COLO668 (cell line): Measurements from ENCODE around the gene GLTP.
"Not testable (repeated sequence)": the region's sequence is repeated elsewhere in the genome, so short reads cannot be mapped to it uniquely, and the experiment has no call there.

Experiments
- DNase-seq: peaks from one replicate; lab custom pipeline; 2025; ENCODE audit not compliant: unreplicated experiment; lab: John Stamatoyannopoulos, UW

GLTP gene

DNA sequence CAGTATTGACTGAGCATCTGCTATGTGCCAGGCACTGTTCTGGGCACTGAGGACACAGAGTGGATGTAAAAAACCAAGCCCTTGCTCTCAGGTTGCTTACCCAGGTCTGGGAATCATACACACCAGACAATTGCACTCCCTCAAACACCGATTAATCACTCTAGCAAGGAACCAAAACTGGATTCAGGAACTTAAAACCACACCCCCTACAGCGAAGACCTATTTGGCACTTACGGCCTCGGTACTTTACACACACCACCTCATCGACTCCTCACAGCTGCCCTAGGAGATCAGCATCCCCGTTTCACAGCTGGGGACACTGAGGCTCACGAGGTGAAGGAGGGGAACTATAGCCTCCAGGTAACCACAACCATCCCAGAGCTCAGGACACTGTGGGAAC, 1.6 kb downstream of the GLTP start:
- no peak for DNase-seq

DNA sequence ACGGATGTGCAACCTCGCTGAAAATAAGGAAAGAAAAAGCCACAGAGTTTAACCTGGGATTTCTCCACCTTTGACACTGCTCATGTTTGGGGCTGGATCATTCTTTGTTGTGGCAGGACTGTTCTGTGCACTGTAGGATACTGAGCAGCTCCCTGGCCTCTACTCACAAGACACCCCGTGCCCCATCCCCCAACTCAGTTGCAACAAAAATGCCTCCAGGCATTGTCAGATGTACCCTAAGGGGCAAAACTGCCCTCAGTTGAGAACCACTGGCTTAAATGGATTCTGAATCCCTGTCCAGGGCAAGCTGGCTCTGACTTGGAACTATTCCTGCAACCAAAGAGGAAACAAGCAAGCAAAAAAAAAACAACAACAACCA, 2.1 kb downstream of the GLTP start:
- DNase-seq: no peak

DNA sequence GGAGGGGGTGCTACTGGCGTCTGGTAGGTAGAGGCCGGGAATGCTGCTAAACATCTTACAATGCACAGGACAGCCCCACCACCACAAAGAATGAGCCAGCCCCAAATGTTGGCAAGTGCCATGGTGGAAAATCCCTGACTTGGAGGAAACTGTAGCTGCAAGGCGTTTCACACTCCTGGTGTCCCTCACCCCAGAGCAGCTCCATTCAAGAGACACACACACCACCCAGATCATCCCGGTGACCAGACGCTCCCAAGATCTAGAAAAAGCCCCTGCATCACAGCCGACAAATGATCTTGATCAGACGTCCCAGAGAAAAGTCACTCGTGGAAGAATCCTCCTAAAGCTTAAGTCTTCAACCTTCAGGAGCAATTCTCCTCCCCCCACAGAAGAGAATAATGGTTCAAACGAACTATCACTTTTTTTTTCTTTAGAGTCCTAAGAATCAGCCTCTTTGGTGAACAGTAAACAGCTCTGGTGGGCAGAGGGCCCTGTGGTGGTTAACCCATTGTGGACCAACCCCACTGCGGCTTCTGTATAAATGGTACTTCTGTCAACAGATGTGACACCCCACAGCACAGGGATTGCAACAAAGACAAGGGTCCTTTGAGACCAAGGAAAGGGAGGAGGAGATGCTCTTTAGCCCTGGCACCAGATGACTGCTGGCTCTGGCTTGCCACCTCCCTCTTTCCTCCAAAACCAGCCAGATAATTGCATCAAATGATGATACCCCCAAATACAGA, 2.7 kb downstream of the GLTP start:
- DNase-seq: no peak

DNA sequence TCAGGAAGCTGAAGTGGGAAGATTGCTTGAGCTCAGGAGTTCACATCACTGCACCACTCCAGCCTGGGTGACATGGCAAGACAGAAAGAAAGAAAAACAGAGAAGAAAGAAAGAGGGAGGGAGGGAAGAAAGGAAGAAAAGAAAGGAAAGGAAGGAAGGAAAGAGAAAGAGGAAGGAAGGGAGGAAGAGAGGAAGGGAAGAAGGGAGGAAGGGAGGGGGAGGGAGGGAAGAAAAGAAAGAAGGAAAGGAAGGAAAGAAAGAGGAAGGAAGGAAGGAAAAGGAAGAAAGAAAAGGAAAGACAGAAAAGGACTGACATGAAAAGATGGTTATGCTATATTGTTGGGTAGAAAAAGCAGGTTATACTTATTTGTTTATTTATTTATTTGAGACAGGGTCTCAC, 3.9 kb downstream of the GLTP start:
- DNase-seq: no peak

DNA sequence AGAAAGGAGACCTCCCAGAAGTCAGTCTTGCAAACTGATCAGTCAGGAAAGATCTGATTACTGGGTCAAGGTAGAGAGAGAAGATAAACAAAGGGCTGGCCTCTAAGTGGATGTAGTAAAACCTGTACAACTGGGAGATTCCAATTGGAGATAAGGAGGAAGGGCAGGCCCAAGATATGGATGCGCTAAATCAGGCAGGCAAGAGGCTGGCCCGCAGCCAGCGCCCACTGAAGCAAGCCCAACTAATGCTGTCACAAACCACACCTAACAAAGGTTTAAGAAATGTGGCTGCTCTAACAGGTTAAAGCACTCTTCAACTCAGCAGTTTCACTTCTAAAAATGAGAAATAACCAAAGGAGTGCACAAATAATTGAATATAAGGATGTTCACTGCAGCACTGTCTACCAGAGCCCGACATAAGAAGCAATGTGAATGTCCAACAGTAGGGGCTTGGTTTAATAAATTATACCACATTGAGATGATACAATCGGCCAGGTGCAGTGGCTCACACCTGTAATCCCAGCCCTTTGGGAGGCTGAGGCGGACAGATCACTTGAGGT, 4.7 kb downstream of the GLTP start:
- no peak for DNase-seq

DNA sequence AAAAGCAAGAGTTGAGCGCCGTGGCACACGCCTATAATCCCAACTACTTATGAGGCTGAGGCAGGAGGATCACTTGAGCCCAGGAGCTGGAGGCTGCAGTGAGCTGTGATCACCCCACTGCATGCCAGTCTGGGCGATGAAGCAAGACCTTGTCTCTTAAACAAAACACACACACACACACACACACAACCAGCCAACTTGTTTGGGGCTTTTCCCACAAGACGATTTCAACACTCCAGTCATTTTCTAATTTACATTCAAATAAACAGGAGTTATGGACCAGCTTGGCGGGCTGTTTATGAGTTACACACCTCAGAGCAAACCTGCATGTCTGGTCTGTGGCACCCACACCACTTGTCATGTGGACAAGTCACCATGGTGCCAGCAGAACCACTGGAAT, 6.7 kb downstream of the GLTP start:
- DNase-seq: no peak

DNA sequence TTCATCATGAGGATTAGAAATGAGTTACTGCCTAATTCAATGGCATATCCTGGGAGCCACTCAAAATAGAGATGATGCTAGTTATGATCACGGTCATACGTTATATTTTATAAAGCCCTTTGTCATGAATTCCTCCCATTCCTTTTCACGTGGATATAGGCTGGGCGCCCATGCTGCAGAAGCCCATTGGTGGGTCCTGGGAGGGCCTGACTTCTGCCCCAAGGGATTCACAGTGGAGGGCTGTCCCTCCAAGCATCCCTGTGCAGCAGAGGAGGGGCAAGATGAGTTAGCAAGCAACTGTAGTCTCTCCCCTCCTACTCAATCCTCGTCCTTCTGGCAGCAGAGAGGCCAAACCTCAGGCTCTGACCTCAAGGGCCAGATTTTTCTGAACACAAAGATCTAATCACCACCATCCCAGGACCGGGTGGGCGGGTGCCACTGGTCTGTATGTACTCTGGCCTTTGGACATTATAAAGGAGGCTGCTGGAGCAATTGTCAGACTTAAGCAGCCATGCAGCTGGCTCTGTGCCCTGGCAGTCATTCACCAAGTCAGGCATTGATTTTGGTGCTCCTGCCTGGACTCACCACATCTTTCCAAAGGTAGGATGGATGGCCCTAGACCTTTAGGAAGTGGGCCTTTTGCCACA, 8.6 kb downstream of the GLTP start:
- DNase-seq: no peak

DNA sequence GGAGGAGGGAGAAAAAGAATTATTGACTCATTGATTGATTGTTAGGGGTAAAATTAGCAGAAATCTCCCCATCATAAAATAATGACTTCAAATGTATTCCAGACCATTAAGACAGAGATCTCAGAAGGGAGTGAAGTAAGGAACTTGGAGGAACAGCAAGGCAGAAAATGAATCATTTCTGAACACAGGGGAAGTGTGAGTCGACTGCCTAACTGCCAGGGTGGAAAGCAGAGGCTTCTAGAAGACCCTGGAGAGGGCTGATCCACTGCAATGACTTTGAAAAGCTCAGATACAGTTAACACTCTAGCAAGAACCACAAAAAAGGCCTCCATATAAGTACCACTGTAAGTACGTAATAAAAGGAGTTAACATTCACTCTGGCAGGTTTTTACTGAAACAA, 9.7 kb downstream of the GLTP start:
- no peak for DNase-seq

DNA sequence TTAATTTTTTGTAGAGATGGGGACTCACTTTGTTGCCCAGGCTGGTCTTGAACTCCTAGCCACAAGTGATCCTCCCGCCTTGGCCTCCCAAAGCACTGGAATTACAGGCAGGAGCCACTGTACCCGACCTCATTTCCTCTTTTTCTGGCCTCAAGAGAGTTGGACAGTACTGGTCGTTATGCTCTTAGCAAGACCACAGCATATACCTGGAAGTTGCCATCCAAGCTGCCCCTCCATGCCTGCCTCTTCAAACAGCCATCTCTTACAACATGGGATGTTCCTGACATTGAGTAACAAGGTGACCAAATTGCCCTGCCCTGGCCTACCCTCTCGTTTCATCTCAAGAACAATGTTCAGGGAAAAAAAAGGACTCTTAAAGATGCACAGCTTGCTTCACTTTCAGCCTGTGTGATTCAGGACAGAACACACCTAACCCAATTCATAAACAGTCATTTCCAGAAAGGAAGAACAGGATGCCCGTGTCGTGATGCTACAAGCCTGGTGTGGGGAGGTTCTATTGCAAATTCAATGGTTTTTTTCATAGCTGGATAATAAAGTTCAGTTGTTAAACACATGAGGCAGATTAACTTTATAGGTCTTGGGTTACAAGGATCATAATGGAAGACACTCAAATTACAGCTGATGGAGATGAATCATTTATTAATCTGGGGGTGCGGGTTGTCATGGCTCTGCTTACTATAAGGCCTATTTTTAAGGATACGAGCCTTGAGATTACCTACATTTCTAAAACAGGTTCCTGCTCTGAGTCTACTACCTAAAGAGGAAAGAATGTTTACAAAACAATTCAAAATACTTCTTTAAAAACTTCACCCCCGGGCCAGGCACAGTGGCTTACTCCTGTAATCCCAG, 11.9 kb downstream of the GLTP start:
- DNase-seq: no peak

DNA sequence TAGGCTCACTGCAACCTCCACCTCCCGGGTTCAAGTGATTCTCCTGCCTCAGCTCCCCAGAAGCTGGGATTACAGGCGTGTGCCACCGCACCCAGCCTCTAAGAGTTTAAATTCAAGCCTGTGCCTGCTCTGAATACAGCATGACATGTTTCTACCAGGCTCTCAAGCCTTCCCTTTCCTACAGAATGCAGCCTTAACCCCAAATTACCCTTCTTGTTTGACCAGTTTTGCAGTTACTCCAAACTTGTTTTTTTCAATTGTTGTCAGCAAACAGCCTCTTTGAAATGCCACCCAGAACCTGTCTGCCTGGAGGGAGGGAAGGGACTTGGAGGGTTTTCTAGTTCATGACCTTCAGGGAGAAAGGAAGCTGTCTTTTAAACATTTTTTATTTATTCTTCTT, 15.4 kb downstream of the GLTP start:
- DNase-seq: no peak

DNA sequence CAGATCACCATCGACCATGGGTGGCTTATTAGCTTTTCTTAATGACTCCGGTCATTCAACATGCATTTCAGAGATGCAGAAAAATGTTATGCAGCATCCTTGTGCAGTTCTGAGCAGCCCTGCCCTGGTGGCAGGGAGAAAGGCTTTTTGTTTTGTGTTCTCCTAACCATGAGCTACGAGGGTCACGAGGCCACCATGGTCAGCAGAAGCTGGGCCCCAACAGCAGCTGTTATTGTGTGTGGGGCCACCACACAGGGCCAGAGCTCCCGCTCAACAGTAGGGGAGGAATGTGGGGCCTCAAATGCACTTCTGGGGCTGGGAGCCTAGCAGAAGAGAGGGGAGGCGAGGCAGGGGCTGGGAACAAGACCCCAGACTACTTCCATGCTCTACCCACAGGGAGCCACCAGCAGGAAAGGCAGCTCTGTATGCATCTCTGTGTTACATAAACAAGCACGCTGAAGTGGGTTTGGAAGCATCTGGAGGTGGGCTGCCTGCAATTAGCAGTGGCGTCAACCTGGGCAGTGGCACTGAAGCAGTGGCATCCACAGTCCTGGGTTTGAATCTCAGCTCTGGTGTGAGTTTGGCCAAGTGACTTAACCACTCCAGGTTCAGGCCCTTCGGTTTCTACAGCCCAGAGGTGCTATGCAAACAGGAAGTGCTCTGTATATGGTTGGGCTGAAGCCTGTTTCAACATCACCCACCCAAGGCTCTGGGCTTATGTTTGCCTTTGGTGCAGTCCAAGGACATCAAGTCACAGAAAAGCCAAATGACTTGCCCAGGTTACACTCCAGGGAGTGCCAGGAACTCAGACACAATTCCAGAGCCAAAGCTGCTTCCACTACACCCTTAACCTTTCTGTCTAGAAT, 16.3 kb downstream of the GLTP start:
- no peak for DNase-seq

DNA sequence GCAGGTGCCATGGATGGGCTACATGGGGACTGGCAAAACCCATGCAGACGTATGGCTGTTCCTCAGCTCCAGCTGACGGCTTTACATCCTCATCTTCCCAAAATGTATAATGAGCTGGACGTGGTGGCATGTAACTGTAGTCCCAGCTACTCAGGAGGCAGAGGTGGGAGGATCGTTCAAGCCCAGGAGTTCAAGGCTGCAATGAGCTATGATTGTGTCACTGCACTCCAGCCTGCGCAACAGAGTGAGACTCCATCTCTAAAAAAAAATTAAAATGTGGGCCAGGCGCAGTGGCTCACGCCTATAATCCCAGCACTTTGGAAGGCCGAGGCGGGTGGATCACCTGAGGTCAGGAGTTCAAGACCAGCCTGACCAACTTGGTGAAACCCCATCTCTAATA, 17.9 kb downstream of the GLTP start:
- DNase-seq: not testable (repeated sequence)

DNA sequence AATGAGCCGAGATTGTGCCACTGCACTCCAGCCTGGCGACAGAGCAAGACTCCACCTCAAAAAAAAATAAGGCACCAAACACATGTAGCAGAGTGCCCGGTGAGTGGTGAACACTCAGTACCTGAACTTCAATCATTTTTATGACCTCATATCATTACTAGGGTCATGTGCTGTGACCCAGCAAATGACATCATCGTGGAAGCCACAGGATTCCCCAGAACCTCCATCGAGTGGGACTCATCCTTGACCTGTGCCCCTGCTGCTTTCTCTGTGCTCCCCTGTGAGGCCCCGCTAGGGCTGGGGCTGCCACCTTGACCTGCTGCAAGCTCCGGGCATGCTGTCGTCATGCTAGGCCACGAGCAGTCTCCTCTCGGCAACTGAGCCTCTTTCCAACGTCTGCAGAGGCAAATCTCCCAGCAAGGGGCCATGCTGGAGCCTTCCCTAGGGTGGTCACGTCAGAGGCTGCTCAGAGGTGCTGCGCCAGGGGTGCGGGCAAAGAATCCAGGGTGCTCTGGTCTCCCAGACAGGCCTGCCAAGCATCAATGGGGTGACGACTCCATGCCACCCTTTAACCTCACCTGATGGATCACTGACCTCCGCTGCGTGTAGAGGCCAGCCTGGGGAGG, 18.5 kb downstream of the GLTP start:
- no peak for DNase-seq

DNA sequence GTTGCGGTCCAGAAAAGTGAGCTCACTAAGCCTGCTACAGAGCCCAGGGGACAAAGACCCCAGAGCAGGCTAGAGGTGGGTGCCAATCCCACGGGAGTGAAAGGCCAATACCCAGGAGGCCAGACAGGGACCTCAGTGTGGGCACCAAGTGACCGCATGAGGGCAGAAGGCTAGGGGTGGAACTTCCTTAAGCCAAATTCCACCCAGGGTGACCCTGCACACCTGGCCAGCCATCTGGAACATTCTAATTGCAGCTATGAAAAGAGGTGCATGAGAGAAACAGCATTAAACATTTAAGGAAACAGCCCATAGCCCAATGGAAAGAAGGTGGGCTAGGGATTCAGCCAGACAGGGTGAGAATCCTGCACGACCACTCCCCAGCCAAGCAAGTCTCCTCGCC, 19.4 kb downstream of the GLTP start:
- no peak for DNase-seq

DNA sequence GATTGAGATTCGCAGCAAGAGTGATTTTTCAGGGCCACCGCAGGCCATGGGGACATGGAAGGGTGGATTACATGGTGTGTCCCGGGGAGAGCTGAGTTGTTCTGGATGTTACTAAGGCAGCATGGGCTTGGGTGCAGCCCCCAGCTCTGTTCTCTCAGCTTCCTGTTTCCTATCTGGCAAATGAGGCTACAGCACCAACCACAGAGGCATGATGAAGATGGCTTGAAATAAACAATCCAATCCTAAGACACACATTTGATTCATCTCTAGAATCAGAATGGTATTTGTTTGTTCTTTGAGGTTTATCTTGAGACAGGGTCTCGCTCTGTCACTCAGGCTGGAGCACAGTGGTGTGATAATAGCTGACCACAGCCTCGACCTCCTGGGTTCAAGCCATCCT, 21.6 kb downstream of the GLTP start:
- DNase-seq: no peak

DNA sequence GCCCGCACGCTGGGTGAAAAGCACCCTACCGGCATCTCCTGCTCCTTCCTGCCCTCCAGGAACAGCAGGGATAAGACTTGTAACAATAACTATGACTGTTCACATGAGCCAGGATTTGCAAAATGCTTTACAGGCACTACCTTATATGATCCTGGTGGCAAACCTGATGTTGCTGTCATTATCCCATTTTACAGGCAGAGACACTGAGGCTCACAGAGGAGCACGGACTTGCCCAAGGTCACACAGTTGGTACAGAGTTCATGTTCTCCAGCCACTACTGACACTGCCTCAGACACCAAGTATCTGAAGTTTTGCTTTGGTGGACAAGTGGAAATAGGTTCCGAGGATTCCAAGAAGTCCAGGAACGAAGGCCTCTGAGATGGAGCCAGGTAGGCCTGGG, 22.6 kb downstream of the GLTP start:
- no peak for DNase-seq

DNA sequence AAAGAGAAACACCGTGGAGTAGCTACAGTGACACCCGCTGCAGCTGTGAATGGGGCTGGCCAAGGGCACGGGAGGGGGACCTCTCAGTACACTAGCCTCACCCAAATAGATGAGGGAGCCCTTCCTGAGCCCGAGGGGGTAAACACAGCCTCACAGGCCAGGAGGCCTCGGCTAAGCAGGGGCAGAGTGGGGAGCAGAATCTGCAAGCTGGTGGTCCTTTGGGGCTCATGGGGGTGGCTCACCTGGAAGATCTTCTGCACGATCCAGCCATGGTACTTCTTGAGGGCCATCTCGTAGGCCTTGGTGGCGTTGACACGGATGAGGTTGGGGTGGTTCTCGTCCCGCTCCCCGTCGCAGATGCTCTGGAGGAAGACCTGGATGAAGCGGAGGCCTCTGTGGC, 25.0 kb downstream of the GLTP start:
- DNase-seq: no peak

DNA sequence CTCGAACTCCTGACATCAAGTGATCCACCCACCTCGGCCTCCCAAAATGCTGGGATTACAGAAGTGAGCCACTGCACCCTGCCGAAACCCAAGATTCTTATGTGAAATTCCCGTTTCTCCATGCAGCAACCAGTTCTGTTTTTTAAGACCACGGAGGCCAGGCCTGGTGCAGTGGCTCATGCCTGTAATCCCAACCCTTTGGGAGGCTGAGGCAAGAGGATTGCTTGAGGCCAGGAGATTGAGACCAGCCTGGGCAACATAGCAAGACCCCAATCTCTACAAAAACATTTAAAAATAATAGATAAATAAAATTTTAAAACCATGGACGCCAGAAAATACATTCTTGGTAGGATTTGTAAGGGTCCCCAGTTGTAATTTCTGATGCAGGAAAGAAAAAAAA, 29.8 kb downstream of the GLTP start:
- not testable (repeated sequence) for DNase-seq

DNA sequence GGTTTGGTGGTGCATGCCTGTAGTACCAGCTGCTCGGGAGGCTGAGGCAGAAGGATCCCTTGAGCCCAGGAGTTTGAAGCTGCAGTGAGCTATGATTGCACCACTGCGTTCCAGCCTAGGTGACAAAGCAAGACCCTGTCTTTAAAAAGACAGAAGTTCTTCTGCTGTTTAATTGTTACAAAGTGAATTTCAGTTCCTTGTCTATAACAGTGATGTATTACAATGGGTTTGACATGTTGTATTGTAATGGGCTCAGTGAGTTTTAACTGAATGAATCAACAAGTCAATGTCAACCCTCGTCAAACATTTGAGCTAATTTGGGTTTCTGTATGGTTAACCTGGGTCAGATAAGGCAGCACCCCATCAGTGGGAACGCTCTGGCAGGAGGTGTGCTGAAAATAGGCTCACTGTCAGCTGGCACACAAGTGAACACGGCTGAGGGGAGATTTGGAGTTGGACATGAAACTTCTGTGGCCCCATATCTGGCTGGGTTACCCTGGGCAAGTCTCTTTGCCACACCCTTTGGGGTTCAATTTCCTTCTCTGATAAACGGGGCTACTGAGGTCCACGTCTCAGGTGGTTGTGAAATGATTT, 33.1 kb downstream of the GLTP start:
- DNase-seq: no peak

DNA sequence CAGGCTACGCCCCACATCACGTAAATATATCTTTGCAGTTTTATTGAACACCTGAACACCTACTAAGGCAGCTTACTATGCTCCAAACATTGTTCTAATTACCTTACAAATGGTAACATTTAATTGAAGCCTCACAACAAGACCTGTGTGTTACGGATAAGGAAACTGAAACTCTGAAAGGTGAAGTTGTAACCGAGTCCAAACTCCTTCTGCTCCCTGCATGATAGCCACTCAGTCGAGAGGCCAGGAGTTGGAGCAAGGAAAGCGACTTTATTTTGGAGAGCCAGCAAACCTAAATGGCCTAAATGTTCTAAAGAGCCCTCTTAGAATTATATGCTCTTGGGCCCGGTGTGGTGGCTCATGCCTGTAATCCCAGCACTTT, 34.5 kb downstream of the GLTP start:
- no peak for DNase-seq
